DND-41 (cell line): ENCODE measurements around the gene S100A2.

Source experiments
- ATAC-seq: fragments of 200-7000 bp; cut with Tn5 transposase; 3 replicates; pipeline ENCODE4 v1.9.1; 2021; ENCODE audit warnings: low read depth; ENCODE audit not compliant: insufficient read depth
- DNase-seq: peaks from one replicate; pipeline ENCODE4 v3.0.0-alpha.2; 2020
- H2AFZ ChIP-seq: 2 replicates; pipeline ENCODE4 v1.6.0; 2012; ENCODE audit warnings: low read depth, low read length
- H3K27ac ChIP-seq: 2 replicates; pipeline ENCODE4 v1.5.1; 2012; ENCODE audit warnings: low read length, inconsistent platforms
- H3K27me3 ChIP-seq: fragments of 200-600 bp; sonication (generic); 2 replicates; pipeline ENCODE4 v1.6.0; 2012; ENCODE audit warnings: low read length, mild to moderate bottlenecking, inconsistent platforms; ENCODE audit not compliant: insufficient read depth, poor library complexity
- H3K36me3 ChIP-seq: 2 replicates; pipeline ENCODE4 v1.5.1; 2012; ENCODE audit warnings: low read length, inconsistent platforms; ENCODE audit not compliant: insufficient read depth
- H3K4me1 ChIP-seq: 2 replicates; pipeline ENCODE4 v1.5.1; 2012; ENCODE audit warnings: mild to moderate bottlenecking, low read length; ENCODE audit not compliant: insufficient read depth
- H3K4me2 ChIP-seq: 2 replicates; pipeline ENCODE4 v1.6.0; 2012; ENCODE audit warnings: mild to moderate bottlenecking, moderate library complexity, low read length, inconsistent platforms; ENCODE audit not compliant: insufficient read depth
- H3K4me3 ChIP-seq, 2 experiments: fragments of 200-600 bp in 1 of 2; shearing (Covaris generic) in 1 of 2; 2 replicates each; pipeline ENCODE4 v1.5.1; 2012 to 2016; ENCODE audit warnings: inconsistent platforms in 2 of 2, low read length in 2 of 2, mild to moderate bottlenecking in 2 of 2, low read depth in 1 of 2, moderate library complexity in 1 of 2
- H3K79me2 ChIP-seq: 2 replicates; pipeline ENCODE4 v1.6.0; 2012; ENCODE audit warnings: low read length, inconsistent platforms; ENCODE audit not compliant: insufficient read depth
- H3K9ac ChIP-seq: 2 replicates; pipeline ENCODE4 v1.6.0; 2012; ENCODE audit warnings: low read depth, mild to moderate bottlenecking, inconsistent platforms, low read length, moderate library complexity
- H3K9me3 ChIP-seq: 2 replicates; pipeline ENCODE4 v1.5.1; 2012; ENCODE audit warnings: low read length, moderate library complexity, mild to moderate bottlenecking, inconsistent platforms; ENCODE audit not compliant: insufficient read depth, severe bottlenecking
- H4K20me1 ChIP-seq: 2 replicates; pipeline ENCODE4 v1.6.0; 2012; ENCODE audit warnings: low read length; ENCODE audit not compliant: insufficient read depth
- EZH2 ChIP-seq: IDR thresholded peaks from 3 replicates; pipeline ENCODE4 v1.6.1; 2012; ENCODE audit warnings: borderline replicate concordance, low read depth, mild to moderate bottlenecking, moderate library complexity, low read length, inconsistent platforms; ENCODE audit not compliant: severe bottlenecking
- TF ChIP-seq, protein P1 (sequence below): IDR thresholded peaks from 2 replicates; pipeline ENCODE4 v1.5.1; 2012; ENCODE audit warnings: borderline replicate concordance, low read length, moderate library complexity, mild to moderate bottlenecking; ENCODE audit not compliant: poor library complexity, severe bottlenecking; ENCODE audit errors: extremely low read depth

The S100A2 gene

DNA sequence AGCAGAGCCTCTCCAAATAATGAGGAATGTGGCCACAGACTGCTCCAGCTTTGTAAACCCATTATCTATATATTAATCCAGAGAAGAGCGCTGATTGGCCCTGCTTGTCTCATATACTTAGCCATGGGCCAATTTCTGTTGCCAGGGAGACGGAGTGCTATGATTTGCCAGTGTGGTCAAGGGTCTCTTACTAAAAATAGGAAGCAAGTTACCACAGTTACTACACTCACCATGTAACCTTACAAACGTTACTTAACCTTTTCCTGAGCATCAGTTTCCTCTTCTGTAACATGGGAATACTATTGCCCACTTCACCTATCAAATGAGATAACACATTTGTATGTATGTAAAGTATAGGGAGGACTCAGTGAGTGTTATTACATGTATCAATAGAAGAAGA is 7.7 kb upstream of the S100A2 start:
- DNase-seq (no peak), ATAC-seq (no peak)
- no peak overlapping the region for H2AFZ ChIP-seq
- H3K4me2 ChIP-seq, result no peak overlapping the region
- no peak overlapping the region for H3K9ac ChIP-seq
- H3K4me3 ChIP-seq, result no peak overlapping the region
- H3K36me3 ChIP-seq, result no peaks in the 10 kb centered on the region
- H3K27me3 ChIP-seq, result no peaks in the 10 kb centered on the region
- H4K20me1 ChIP-seq, result no peaks in the 10 kb centered on the region
- TF ChIP-seq EZH2, result no peak
- TF ChIP-seq, protein P1, sequence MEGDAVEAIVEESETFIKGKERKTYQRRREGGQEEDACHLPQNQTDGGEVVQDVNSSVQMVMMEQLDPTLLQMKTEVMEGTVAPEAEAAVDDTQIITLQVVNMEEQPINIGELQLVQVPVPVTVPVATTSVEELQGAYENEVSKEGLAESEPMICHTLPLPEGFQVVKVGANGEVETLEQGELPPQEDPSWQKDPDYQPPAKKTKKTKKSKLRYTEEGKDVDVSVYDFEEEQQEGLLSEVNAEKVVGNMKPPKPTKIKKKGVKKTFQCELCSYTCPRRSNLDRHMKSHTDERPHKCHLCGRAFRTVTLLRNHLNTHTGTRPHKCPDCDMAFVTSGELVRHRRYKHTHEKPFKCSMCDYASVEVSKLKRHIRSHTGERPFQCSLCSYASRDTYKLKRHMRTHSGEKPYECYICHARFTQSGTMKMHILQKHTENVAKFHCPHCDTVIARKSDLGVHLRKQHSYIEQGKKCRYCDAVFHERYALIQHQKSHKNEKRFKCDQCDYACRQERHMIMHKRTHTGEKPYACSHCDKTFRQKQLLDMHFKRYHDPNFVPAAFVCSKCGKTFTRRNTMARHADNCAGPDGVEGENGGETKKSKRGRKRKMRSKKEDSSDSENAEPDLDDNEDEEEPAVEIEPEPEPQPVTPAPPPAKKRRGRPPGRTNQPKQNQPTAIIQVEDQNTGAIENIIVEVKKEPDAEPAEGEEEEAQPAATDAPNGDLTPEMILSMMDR, result no peak
- H3K4me1 ChIP-seq, result peaks cover 7% of the 10 kb centered on the region
- H3K27ac ChIP-seq, result no peak overlapping the region
- no peaks in the 10 kb centered on the region for H3K9me3 ChIP-seq
- no peaks in the 10 kb centered on the region for H3K79me2 ChIP-seq

DNA sequence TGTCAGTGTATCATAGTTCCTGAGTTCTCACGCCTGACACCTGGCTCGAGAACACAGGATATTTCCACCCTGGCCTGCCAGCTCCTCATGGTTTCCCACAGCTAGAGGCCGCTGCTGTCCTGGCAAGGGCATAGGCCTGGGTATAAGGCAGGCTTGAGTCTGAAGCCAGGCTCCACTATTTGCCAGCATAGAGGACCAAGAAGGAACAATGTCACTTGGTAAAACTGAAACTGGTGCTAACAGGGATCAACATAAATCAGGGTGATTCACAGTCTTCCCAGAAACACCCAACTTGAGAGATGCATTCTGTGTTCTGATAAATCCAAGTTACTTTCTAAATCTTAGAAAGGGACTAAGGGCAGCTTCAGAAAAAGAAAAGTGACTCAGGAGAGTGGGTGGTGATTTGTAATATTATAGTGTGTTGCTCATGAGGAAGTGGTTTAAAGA is 6.9 kb upstream of the S100A2 start:
- no peak overlapping the region for H3K27ac ChIP-seq
- H2AFZ ChIP-seq, result no peak overlapping the region
- ATAC-seq, result peak; percentile 47; the same call in 2 of the 3 replicates
- peaks cover 9% of the 10 kb centered on the region for H3K4me1 ChIP-seq
- H3K27me3 ChIP-seq, result no peaks in the 10 kb centered on the region
- no peaks in the 10 kb centered on the region for H3K9me3 ChIP-seq
- no peaks in the 10 kb centered on the region for H3K79me2 ChIP-seq
- H3K36me3 ChIP-seq, result no peaks in the 10 kb centered on the region
- no peaks in the 10 kb centered on the region for H4K20me1 ChIP-seq
- H3K4me3 ChIP-seq, result no peak overlapping the region
- DNase-seq, result peak; percentile 28
- no peak overlapping the region for H3K9ac ChIP-seq
- no peak overlapping the region for H3K4me2 ChIP-seq
- TF ChIP-seq, protein P1, result peak; percentile 44
- TF ChIP-seq EZH2, result no peak

DNA sequence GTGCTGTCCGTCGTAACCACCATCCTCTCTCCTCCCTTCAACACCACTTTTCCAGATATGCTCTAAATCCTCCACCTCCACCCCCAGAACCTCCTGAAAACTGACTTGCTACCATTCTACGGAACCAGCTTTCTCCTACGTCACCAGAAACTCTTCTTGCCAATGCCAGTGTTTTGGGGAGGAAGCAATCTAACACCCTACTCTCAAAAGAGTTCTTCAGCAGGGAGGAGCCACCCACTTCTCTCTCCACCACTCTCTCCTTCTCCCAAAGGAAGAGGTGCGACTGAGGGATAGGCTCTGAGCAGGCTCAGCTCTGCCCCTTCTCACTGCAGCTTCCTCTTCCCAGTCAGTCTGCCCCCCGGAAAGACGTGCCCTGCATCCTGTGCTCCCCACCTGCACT is 6.1 kb upstream of the S100A2 start:
- H3K36me3 ChIP-seq, result no peaks in the 10 kb centered on the region
- DNase-seq, result no peak
- H3K27me3 ChIP-seq, result no peaks in the 10 kb centered on the region
- H3K27ac ChIP-seq, result no peak overlapping the region
- H2AFZ ChIP-seq, result no peak overlapping the region
- no peaks in the 10 kb centered on the region for H4K20me1 ChIP-seq
- peaks cover 13% of the 10 kb centered on the region for H3K4me1 ChIP-seq
- TF ChIP-seq, protein P1, result no peak
- TF ChIP-seq EZH2, result no peak
- no peaks in the 10 kb centered on the region for H3K9me3 ChIP-seq
- ATAC-seq, result no peak
- no peaks in the 10 kb centered on the region for H3K79me2 ChIP-seq
- H3K4me3 ChIP-seq, result no peak overlapping the region
- H3K9ac ChIP-seq, result no peak overlapping the region
- no peak overlapping the region for H3K4me2 ChIP-seq

DNA sequence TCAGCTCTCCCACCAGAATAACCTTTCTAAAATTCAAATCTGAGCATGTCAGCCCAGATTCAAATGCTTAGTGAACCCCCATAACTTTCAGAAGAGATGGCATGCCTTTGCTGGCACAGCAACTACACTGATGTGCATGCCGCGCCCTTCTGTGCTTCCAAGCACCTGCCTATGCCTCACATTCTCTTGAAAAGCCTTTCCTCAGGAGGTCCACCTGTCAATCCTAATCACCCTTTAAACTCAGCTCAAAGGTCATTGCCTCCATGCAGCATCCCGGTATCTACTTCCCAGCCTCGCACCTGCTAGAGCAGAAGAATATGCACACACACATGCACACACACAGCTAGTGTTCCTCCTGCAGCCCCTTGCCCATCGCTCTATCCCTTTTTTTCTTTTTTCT is 5.2 kb upstream of the S100A2 start:
- ATAC-seq (no peak), DNase-seq (no peak)
- Histone ChIP-seq H3K9ac (no peak overlapping the region), H2AFZ (no peak overlapping the region), H3K27me3 (no peaks in the 10 kb centered on the region), H3K36me3 (no peaks in the 10 kb centered on the region), H3K4me1 (peaks cover 14% of the 10 kb centered on the region), H3K79me2 (no peaks in the 10 kb centered on the region), H3K27ac (no peak overlapping the region), H4K20me1 (no peaks in the 10 kb centered on the region), H3K4me2 (no peak overlapping the region), H3K9me3 (no peaks in the 10 kb centered on the region), H3K4me3 (no peak overlapping the region)
- no peak for TF ChIP-seq EZH2
- TF ChIP-seq, protein P1, result no peak
